ENCODE results near the gene TYW1B.
"Not testable (repeated sequence)": the region's sequence is repeated elsewhere in the genome, so short reads cannot be mapped to it uniquely, and the experiment has no call there.

DNA sequence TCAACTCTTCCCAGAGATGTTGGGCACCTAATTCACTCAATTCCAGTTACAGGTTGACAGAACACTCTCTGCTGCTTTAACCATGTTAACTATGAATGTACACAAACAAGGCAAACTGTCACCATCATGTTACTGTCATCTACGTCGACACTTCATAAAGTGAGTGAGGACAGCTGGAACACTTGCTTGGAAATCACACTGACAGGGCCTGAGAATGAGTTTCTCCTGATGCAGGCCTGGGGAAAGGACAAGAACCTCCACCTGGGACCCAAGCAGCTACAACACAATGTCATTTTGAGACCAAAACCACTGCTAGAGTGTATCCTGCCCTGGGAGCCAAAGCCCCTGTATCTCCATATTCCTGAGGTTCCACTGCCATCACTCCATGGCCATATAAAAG is 98.9 kb downstream of the TYW1B start:
- TF ChIP-seq CTCF (conservative IDR thresholded peaks at IDR 0.05); ZFX (IDR thresholded peaks at IDR 0.05): not testable (repeated sequence)
